ENCODE results near the gene NDUFV3. TPM values are rescaled to one million over a fixed set of nuclear protein-coding genes. Genes with fewer than 3 reads are reported as not detected.

The NDUFV3 gene
- total and polyA plus RNA-seq, 2 of the 13 experiments (the other 11 are each of a cell fraction or from before 2014, with no cell fraction given) = 14.2 to 29.6 TPM

DNA sequence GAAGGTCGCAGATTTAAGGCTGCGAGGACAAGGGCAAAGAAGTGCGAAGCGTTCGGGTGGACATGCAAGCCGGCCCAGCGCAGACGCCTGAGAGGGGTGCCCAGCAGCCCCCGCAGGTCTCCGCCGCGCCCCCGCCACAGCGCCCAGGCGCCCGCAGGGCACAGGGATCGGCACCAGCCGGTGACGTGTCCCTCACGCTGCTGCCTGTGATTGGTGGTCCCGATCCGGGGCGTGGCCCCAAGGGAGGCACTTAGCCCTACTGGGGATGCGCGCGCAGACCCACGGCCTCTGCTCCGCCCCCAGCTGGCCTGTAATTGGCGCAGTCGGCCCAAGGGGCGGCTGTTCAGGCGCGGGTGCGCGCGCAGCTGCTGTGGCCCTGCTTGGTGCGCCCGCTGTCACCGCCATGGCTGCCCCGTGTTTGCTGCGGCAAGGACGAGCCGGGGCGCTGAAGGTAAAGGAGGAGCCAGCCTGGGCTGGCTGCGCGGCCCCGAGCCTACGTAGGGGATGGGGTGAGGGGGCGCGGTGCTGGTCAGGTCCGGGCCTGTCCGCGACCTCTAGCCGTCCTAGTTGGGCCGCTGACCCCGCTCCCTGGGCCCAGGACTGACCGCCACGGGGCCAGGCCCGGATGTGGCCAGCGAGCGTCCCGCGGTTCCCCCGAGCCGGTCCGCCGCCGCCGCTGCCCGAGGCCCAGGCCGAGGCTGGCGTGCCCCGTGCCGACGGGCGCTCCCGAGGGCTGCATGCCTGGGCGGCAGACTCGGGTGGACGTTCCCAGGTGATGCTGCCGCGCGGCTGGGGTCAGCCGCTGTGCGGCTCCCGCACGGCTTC, at the start of gene NDUFV3 (continued):
- TF ChIP-seq EED (CRISPR knock-in tag; IDR thresholded peaks at IDR 0.05) (no peak), MED13 (CRISPR knock-in tag; IDR thresholded peaks at IDR 0.05) (peak; percentile 81), MAFF (IDR thresholded peaks at IDR 0.05; ENCODE audit: low read depth, low read length) (no peak), TCF12 (IDR thresholded peaks at IDR 0.05) (no peak), TCF12 (CRISPR knock-in tag; IDR thresholded peaks at IDR 0.05) (peak; percentile 68), PAWR (CRISPR knock-in tag; IDR thresholded peaks at IDR 0.05; ENCODE audit: borderline replicate concordance) (no peak), ZNF558 (CRISPR knock-in tag; IDR thresholded peaks at IDR 0.05; ENCODE audit: borderline replicate concordance) (peak; percentile 61; the same call in 1 of the 2 replicates), KLF15 (CRISPR knock-in tag; IDR thresholded peaks at IDR 0.05; ENCODE audit: borderline replicate concordance) (no peak), NR2F1 (CRISPR knock-in tag; IDR thresholded peaks at IDR 0.05) (no peak), KDM2A (CRISPR knock-in tag; IDR thresholded peaks at IDR 0.05; ENCODE audit: borderline replicate concordance, low read depth) (peak; percentile 85), ZIK1 (CRISPR knock-in tag; IDR thresholded peaks at IDR 0.05; ENCODE audit: borderline replicate concordance, low read depth) (no peak), NONO (IDR thresholded peaks at IDR 0.05) (no peak), NONO (CRISPR knock-in tag; conservative IDR thresholded peaks at IDR 0.05) (peak; percentile 86), MXI1 (IDR thresholded peaks at IDR 0.05; ENCODE audit: borderline replicate concordance, low read depth, low read length) (peak; percentile 88; the same call in 1 of the 3 replicates), TGIF2 (CRISPR knock-in tag; IDR thresholded peaks at IDR 0.05) (no peak), CBX1 (IDR thresholded peaks at IDR 0.05; ENCODE audit: low read depth) (peak; percentile 57), ZNF354B (CRISPR knock-in tag; IDR thresholded peaks at IDR 0.05) (no peak), ZNF326 (CRISPR knock-in tag; IDR thresholded peaks at IDR 0.05; ENCODE audit: borderline replicate concordance) (no peak), ATF1 (CRISPR knock-in tag; IDR thresholded peaks at IDR 0.05) (peak; percentile 87), ZNF260 (CRISPR knock-in tag; IDR thresholded peaks at IDR 0.05; ENCODE audit: borderline replicate concordance, low read depth) (no peak), PRPF4 (IDR thresholded peaks at IDR 0.05; ENCODE audit: low read depth, low read length, poor library complexity, severe bottlenecking) (no peak), ZNF253 (CRISPR knock-in tag; IDR thresholded peaks at IDR 0.05; ENCODE audit: borderline replicate concordance) (0 out of 2 replicates have a peak, but pooled peaks have one; percentile 43), POLR2A (IDR thresholded peaks at IDR 0.05; ENCODE audit: insufficient read depth in 1 of 2, low read depth in 2 of 2, low read length in 2 of 2) (peak; percentile 90 to 93), HNRNPH1 (optimal IDR thresholded peaks at IDR 0.05; ENCODE audit: low read depth, low read length) (peak; percentile 39), TEAD3 (CRISPR knock-in tag; optimal IDR thresholded peaks at IDR 0.05; ENCODE audit: borderline replicate concordance) (no peak)
- TF ChIP-seq, protein P1, sequence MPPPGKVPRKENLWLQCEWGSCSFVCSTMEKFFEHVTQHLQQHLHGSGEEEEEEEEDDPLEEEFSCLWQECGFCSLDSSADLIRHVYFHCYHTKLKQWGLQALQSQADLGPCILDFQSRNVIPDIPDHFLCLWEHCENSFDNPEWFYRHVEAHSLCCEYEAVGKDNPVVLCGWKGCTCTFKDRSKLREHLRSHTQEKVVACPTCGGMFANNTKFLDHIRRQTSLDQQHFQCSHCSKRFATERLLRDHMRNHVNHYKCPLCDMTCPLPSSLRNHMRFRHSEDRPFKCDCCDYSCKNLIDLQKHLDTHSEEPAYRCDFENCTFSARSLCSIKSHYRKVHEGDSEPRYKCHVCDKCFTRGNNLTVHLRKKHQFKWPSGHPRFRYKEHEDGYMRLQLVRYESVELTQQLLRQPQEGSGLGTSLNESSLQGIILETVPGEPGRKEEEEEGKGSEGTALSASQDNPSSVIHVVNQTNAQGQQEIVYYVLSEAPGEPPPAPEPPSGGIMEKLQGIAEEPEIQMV (CRISPR knock-in tag; IDR thresholded peaks at IDR 0.05; ENCODE audit: low read depth) = peak; percentile 30; the same call in 1 of the 2 replicates
- TF ChIP-seq, protein P2, sequence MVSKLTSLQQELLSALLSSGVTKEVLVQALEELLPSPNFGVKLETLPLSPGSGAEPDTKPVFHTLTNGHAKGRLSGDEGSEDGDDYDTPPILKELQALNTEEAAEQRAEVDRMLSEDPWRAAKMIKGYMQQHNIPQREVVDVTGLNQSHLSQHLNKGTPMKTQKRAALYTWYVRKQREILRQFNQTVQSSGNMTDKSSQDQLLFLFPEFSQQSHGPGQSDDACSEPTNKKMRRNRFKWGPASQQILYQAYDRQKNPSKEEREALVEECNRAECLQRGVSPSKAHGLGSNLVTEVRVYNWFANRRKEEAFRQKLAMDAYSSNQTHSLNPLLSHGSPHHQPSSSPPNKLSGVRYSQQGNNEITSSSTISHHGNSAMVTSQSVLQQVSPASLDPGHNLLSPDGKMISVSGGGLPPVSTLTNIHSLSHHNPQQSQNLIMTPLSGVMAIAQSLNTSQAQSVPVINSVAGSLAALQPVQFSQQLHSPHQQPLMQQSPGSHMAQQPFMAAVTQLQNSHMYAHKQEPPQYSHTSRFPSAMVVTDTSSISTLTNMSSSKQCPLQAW (CRISPR knock-in tag; IDR thresholded peaks at IDR 0.05) = peak; percentile 81
